Neural progenitor cell (in vitro differentiated cells): ENCODE measurements around the gene AUNIP.

Source experiments
- CTCF ChIP-seq: fragments of 200-600 bp; sonication (generic); IDR thresholded peaks from 2 replicates; pipeline ENCODE4 v1.5.1; 2017; ENCODE audit warnings: antibody characterized with exemption, mild to moderate bottlenecking
- EZH2 ChIP-seq: fragments of 200-600 bp; sonication (generic); IDR thresholded peaks from 2 replicates; pipeline ENCODE4 v1.6.1; 2017; ENCODE audit warnings: antibody characterized with exemption, mild to moderate bottlenecking, moderate library complexity
- EZH2phosphoT487 ChIP-seq: fragments of 200-600 bp; sonication (generic); IDR thresholded peaks from 2 replicates; pipeline ENCODE4 v1.6.1; 2017; ENCODE audit warnings: antibody characterized with exemption

DNA sequence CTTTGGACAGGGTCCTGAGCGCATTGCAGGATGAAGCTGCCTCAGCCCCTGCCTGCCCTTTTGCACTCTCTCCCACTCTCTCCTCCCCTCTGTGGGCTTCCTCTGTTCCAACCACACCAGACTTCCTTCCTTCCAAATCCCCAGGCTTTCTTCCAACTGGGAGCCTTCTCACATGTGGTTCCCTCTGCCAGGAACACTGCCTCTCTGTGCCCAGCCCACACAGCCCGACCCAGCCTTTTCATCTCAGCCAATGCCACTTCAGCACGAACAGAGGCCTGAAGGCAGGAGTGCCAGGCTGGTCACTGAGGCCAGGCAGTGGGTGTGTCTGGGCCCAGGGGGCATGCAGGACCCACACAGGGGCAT, 53.4 kb downstream of the AUNIP start:
- no peak for TF ChIP-seq CTCF
- TF ChIP-seq EZH2: no peak
- no peak for TF ChIP-seq EZH2phosphoT487
